GM19372 (cell line): Measurements from ENCODE around the gene PLAC8.
"Not testable (repeated sequence)": the region's sequence is repeated elsewhere in the genome, so short reads cannot be mapped to it uniquely, and the experiment has no call there.

ENCODE experiments used
- ATAC-seq: cut with Tn5 transposase; IDR thresholded peaks from one replicate; pipeline ENCODE4 v1.9.1; 2021; ENCODE audit warnings: mild to moderate bottlenecking, low read depth, moderate library complexity; ENCODE audit not compliant: unreplicated experiment

PLAC8 gene

DNA sequence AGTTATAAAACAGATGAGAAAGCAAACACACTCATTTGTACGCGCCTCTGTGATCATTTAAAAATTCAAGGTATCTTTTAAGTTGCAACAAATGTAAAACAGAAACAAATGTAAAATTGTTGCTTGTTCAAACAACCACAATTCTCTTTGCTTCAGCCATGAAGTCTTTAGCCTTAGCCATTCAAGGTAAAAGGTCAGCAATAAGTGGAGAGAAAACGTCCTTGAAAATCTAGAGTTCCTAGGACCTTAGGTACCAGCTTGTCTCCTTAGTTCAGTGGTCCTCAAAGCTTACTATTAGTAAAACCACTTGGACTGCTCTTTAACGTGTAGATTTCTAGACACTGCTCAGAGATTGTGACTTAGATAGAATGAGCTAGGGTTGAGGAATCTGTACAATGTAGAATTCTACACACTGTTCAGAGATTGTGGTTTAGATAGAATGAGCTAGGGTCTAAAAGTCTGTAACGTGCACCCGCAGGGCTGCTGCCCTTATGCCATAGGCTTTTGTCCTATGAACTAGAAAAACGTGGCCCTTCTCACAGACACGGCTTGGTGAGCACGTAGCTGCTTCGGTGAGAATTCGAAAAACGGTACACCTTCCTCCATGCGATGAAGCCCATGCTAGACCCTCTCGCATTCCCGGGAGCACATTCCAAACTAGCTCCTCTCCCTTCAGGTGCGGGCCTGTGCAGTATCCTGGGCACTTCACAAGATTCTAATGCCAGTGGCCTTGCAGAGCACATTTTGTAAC is 1.7 kb downstream of the PLAC8 start:
- no peak for ATAC-seq

GRCh38 chr4:83112231-83112630 is 2.3 kb downstream of the PLAC8 start:
- ATAC-seq = peak; percentile 23

DNA sequence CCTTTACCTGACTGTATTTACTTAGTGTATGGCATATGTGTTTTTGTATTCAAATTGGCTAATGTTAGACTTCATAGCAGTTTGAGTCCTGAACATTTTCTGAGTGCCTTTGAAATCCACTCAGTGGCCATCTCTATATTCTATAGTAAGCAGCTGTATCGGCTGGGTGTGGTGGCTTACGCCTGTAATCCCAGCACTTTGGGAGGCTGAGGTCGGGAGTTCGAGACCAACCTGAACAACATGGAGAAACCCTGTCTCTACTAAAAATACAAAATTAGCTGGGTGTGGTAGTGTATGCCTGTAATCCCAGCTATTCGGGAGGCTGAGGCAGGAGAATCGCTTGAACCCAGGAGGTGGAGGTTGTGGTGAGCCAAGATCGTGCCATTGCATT is 2.8 kb downstream of the PLAC8 start:
- not testable (repeated sequence) for ATAC-seq

GRCh38 chr4:83110970-83111750 is 3.4 kb downstream of the PLAC8 start:
- no peak for ATAC-seq

- peak; percentile 69 for ATAC-seq
Observed at GRCh38 chr4:83110223-83110945, 4.1 kb downstream of the PLAC8 start.

DNA sequence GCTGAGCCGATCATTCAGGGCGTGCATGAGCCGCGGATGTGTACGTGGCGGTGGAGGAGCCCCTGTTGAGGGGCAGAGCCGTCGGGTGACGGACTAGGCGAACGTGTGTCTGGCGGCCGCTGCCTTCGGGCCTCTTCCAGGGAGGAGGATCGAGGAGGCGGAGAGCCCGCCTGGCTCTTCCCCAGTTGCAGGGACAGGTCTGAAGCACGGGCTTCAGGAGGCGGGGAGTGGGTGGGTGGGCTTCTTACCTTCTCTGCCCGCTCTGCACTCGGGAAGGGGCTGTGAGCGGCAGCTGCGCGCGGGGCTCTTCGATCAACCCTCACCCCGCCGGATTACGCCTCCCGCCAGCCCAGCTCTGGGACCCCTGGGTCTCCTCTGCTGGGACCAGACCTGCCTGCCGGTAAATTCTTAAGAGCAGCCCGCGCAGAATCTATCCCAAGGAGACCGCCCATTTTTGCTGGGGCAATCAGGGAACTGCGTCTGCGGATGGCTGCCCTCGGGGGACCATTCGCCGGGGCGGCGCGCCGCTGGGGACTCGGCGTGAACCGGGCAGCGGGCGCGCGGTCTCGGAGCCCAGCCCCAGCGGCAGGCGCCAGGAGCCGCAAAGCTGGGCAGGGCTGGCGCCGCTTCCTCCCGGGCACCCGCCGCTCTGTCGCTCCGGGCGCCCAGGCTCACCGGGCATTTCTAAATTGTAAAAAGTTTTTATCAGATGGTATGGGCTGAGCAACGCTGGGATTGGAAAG is 4.9 kb downstream of the PLAC8 start:
- ATAC-seq = peak; percentile 25

GRCh38 chr4:83108101-83108861 is 6.2 kb downstream of the PLAC8 start:
- ATAC-seq = no peak

- ATAC-seq = no peak
Observed at GRCh38 chr4:83107631-83108030, 6.9 kb downstream of the PLAC8 start.

- no peak for ATAC-seq
Observed at GRCh38 chr4:83104991-83105390, 9.5 kb downstream of the PLAC8 start.

DNA sequence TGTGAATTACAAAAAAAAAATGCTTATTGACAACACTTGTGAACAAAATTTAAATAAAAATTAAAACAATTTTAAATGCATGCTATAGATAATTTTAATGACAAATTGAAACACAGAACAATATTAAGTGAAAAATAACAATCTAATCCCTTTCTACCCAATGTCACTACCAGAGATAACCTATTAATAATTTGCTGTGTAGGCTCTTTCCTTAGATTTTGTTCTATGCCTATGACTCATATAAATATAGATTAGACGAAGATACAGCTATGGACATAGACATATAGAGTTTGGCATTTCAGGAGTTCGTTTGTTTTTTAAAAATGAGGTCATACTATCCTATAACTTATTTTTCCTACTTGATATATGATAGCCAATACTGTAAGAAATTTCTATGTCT is 18.1 kb downstream of the PLAC8 start:
- no peak for ATAC-seq

DNA sequence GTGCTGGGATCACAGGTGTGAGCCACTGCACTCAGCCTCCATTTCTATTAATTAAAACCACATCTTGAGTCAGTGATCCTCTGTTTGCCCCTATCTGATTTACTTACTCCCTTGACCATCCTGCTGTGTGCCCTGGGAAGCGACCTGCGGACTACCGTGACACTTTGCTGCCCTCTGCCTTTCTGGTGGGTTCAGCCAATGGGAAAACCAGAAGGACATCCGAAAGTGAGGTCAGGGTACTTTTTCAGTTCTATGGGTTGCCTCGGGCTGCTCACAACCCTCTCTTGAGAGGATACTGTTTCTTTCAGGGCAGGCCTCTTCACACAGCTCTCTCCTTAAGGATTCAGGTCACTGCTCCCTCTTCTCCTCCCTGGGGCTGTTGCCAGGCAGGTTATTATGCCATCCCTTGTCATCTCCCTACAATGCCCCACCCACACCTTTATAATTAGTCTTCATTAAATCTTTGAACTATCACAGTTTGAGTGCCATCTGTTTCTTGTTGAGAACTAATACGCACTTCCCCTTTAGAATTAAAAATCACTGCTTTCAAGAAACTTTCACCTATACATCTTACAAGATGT is 21.4 kb downstream of the PLAC8 start:
- ATAC-seq = no peak

DNA sequence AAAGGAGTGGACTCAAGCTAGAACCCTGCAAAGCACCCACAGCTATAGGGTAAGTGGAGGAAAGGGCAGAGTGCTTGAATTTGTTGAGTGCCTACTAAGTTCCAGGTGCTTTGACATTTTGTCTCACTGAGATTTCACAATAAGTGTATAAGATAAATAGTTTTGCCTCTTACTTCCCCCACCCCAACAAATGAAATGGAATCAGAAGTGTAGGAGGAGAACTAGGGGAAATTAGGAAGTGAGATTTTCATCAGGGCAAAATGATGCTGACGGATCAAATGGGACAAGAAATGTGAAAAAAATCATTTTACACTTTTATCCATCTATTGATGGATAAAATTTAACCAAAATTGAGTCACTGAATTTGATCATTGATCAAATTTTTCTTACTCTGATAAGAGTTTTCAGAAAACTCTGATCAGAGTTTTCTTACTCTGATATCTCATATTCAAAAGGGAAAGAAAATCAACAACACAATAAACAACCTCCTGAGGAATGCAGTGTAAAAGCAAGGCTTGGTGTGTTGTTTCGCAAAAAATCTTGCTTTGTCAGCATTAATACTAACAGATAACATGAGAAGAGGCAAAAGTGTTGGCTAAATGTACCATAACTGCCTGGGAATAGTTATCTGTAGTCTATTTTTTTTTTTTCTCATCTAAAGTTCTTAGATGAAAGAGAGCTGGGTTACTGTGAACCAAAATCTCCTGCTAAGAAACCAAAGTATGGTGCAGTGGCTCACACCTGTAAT is 24.9 kb downstream of the PLAC8 start:
- no peak for ATAC-seq

DNA sequence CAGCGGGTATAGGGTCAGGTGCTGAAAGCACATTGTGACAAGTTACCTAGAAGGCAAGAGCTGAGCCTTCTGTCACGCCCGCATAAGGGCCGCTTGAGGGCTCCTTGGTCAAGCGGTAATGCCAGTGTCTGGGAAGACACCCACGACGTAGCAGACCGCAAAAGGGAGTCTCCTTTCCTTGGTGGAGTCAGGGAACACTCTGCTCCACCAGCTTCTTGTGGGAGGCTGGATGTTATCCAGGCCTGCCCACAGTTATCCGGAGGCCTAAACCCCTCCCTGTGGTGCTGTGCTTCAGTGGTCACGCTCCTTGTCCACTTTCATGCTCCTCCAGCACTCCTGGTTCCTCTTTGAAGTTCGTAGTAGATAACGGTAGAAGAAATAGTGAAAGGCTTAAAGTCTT is 29.6 kb downstream of the PLAC8 start:
- not testable (repeated sequence) for ATAC-seq

DNA sequence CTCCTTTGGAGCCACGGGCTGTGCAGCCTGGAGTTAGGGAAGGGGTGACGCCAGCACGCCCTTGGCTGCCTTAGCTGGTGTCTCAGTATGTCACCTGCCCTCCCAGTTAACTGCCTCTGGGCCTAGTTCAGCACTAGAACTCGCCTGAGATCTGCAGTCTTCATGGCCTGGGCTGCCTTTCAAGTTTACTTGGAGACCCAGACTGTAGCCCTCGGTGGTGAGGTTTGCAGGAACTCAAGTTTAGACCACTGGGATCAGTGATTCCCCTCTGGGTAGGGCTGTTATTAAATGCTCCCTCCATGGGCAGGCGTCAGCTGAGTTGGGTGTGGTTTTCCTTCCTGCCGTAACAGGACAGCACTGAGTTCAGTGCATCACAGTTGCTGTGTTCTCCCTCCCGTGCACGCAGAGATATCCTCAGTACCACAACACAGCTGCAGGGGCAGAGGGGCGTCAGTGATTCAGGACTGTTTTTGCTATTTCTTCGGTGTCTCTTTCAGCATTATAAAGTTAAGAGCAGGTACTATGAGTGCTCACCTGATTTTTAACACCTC is 30.5 kb downstream of the PLAC8 start:
- no peak for ATAC-seq

- no peak for ATAC-seq
Observed at GRCh38 chr4:83082777-83083176, 31.8 kb downstream of the PLAC8 start.

GRCh38 chr4:83080561-83080960 is 34.0 kb downstream of the PLAC8 start:
- no peak for ATAC-seq

GRCh38 chr4:83075311-83076095 is 39.0 kb downstream of the PLAC8 start:
- ATAC-seq = no peak

- ATAC-seq = not testable (repeated sequence)
Observed at GRCh38 chr4:83074783-83075182, 39.7 kb downstream of the PLAC8 start.
